Glutamatergic neuron (in vitro differentiated cells): ENCODE measurements around the gene TFCP2L1. TPM values are rescaled to one million over a fixed set of nuclear protein-coding genes. Genes with fewer than 3 reads are reported as not detected.

Experiments used
- DNase-seq: peaks from one replicate; pipeline ENCODE4 v3.0.0; 2022
- H3K27ac Mint-ChIP-seq: one replicate; pipeline ENCODE4 v1.8.0; 2020; ENCODE audit warnings: mild to moderate bottlenecking, mixed read lengths, inconsistent platforms; ENCODE audit not compliant: unreplicated experiment
- H3K27me3 Mint-ChIP-seq: one replicate; pipeline ENCODE4 v1.8.0; 2020; ENCODE audit warnings: mild to moderate bottlenecking, moderate library complexity, mixed read lengths, inconsistent platforms; ENCODE audit not compliant: unreplicated experiment
- H3K36me3 Mint-ChIP-seq: one replicate; pipeline ENCODE4 v1.8.0; 2020; ENCODE audit warnings: mild to moderate bottlenecking, mixed read lengths, inconsistent platforms; ENCODE audit not compliant: unreplicated experiment
- H3K4me1 Mint-ChIP-seq: one replicate; pipeline ENCODE4 v1.8.0; 2020; ENCODE audit warnings: mild to moderate bottlenecking, low read depth, mixed read lengths, inconsistent platforms; ENCODE audit not compliant: unreplicated experiment
- H3K4me3 Mint-ChIP-seq: one replicate; pipeline ENCODE4 v1.8.0; 2020; ENCODE audit warnings: mild to moderate bottlenecking, mixed read lengths, inconsistent platforms; ENCODE audit not compliant: unreplicated experiment
- H3K9me3 Mint-ChIP-seq: one replicate; pipeline ENCODE4 v1.8.0; 2020; ENCODE audit warnings: mild to moderate bottlenecking, moderate library complexity, mixed read lengths, inconsistent platforms; ENCODE audit not compliant: unreplicated experiment
- CTCF ChIP-seq: fragments of 200-600 bp; sonication (generic); IDR thresholded peaks from one replicate; pipeline ENCODE4 v1.5.0; 2021; ENCODE audit not compliant: partially characterized antibody, unreplicated experiment
- total RNA-seq: library from RNA; stranded (reverse); fragmentation: NEBNext Ultra II Directional; extraction: Animal tissue kit (Norgen Biotek cat#: 25700); gene quantifications from one replicate; pipeline ENCODE4 v1.2.1, GENCODE V29; 2021; ENCODE audit not compliant: unreplicated experiment

Gene TFCP2L1
- total RNA-seq, 1 donor from 2014 or later: 0.07 TPM

- Mint-ChIP-seq H3K9me3 (peaks cover 2% of the 10 kb centered on the region), H3K4me1 (no peaks in the 10 kb centered on the region), H3K4me3 (no peak overlapping the region), H3K27ac (no peak overlapping the region), H3K27me3 (no peaks in the 10 kb centered on the region), H3K36me3 (peaks cover 4% of the 10 kb centered on the region)
- TF ChIP-seq CTCF: no peak
- DNase-seq: no peak
These were observed 33.5 kb downstream of the TFCP2L1 start for GRCh38 chr2:121251497-121251896.

GRCh38 chr2:121248766-121249343 is 36.1 kb downstream of the TFCP2L1 start:
- no peaks in the 10 kb centered on the region for H3K4me1 Mint-ChIP-seq
- no peak for TF ChIP-seq CTCF
- no peaks in the 10 kb centered on the region for H3K27me3 Mint-ChIP-seq
- H3K4me3 Mint-ChIP-seq: no peak overlapping the region
- H3K27ac Mint-ChIP-seq: no peak overlapping the region
- peaks cover 2% of the 10 kb centered on the region for H3K9me3 Mint-ChIP-seq
- no peaks in the 10 kb centered on the region for H3K36me3 Mint-ChIP-seq
- no peak for DNase-seq

GRCh38 chr2:121247971-121248370 is 37.0 kb downstream of the TFCP2L1 start:
- TF ChIP-seq CTCF: no peak
- Mint-ChIP-seq H3K4me3 (no peak overlapping the region), H3K27me3 (no peaks in the 10 kb centered on the region), H3K9me3 (peaks cover 2% of the 10 kb centered on the region), H3K27ac (no peak overlapping the region), H3K36me3 (no peaks in the 10 kb centered on the region), H3K4me1 (no peaks in the 10 kb centered on the region)
- DNase-seq: no peak

- H3K27me3 Mint-ChIP-seq: no peaks in the 10 kb centered on the region
- no peaks in the 10 kb centered on the region for H3K36me3 Mint-ChIP-seq
- no peak for DNase-seq
- H3K4me3 Mint-ChIP-seq: no peak overlapping the region
- no peaks in the 10 kb centered on the region for H3K4me1 Mint-ChIP-seq
- no peak overlapping the region for H3K27ac Mint-ChIP-seq
- peaks cover 2% of the 10 kb centered on the region for H3K9me3 Mint-ChIP-seq
- no peak for TF ChIP-seq CTCF
These were observed 37.5 kb downstream of the TFCP2L1 start for GRCh38 chr2:121247534-121247933.

GRCh38 chr2:121246704-121247255 is 38.2 kb downstream of the TFCP2L1 start:
- peaks cover 2% of the 10 kb centered on the region for H3K9me3 Mint-ChIP-seq
- H3K4me1 Mint-ChIP-seq: no peaks in the 10 kb centered on the region

More at GRCh38 chr2:121246704-121247255, 38.2 kb downstream of the TFCP2L1 start:
- TF ChIP-seq CTCF: no peak
- Mint-ChIP-seq H3K27ac (no peak overlapping the region), H3K27me3 (no peaks in the 10 kb centered on the region), H3K36me3 (no peaks in the 10 kb centered on the region), H3K4me3 (no peak overlapping the region)
- no peak for DNase-seq
